ENCODE measurements around the gene UGT1A8.

The UGT1A8 gene

DNA sequence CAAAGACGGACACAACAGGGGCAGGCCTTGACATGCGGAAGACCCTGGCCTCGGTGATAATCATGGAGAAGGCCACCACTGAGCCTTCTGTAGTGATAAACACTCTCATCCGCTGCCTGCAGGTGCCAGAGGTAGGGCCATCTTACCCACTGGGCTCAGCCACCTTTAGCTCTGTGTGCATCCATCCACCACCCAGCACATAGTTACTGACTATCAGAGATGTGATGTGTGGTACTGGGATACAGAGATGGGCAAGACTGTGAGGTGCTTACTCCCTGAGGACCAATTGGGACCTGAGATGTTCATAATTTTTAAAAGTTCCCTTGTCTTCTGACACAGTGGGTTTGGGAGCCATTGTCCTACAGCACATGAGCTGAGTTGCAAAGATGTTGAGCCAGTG is 162.3 kb downstream of the UGT1A8 start:
- Histone ChIP-seq H3K4me3 (ENCODE audit: low read depth, low read length) (no peak overlapping the region), H2AFZ (ENCODE audit: low read length, unreplicated experiment) (no peak overlapping the region), H3K4me1 (ENCODE audit: control insufficient read depth, insufficient read depth, low read length, unreplicated experiment) (no peaks in the 10 kb centered on the region), H3K79me2 (ENCODE audit: control insufficient read depth, insufficient read depth, low read length, unreplicated experiment) (no peaks in the 10 kb centered on the region), H3K36me3 (ENCODE audit: insufficient read depth, low read length) (no peaks in the 10 kb centered on the region), H3K27me3 (ENCODE audit: insufficient read depth, low read length) (peaks cover 21% of the 10 kb centered on the region; the same call in 1 of the 2 replicates), H3K27ac (ENCODE audit: low read depth, low read length) (no peak overlapping the region)

DNA sequence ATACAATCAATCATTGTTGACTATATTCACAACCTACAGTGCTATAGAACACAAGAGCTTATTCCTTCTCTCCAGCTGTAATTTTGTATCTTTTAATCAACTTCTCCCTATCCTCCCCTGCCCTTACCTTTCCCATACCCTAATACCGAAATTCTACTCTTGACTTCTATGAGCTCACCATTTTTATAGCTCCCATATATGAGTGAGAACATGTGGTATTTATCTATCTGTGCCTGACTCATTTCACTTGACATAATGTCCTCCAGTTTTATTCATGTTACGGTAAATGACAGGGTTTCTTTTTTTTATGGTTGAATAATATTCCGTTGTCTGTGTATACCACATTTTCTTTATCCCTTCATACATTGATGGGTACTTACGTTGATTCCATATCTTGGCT is 163.3 kb downstream of the UGT1A8 start:
- H3K79me2 ChIP-seq (ENCODE audit: control insufficient read depth, insufficient read depth, low read length, unreplicated experiment) = no peaks in the 10 kb centered on the region
- H2AFZ ChIP-seq (ENCODE audit: low read length, unreplicated experiment) = no peak overlapping the region
- H3K27me3 ChIP-seq (ENCODE audit: insufficient read depth, low read length) = peaks cover 21% of the 10 kb centered on the region; the same call in 1 of the 2 replicates
- no peaks in the 10 kb centered on the region for H3K36me3 ChIP-seq (ENCODE audit: insufficient read depth, low read length)
- no peak overlapping the region for H3K27ac ChIP-seq (ENCODE audit: low read depth, low read length)
- no peaks in the 10 kb centered on the region for H3K4me1 ChIP-seq (ENCODE audit: control insufficient read depth, insufficient read depth, low read length, unreplicated experiment)
- no peak overlapping the region for H3K4me3 ChIP-seq (ENCODE audit: low read depth, low read length)

DNA sequence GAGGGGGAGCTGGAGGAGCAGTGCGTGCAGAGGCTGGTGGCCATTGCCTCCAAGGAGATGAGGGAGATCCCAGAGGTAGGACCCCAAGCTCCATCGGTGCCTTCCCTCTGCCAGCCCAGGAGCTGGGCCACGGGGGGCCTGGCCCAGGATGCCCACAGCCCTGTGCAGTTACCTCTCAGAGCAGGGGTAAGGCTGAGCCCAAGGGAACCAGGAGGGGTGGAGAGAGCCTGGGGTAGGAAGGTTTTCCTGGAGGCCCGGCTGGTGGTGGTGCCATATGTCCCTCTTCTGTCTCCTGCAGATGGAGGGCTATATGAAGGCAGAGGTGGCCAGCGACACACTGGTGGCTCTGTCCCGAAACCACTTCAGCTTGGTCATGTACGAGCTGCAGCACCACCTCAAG is 172.1 kb downstream of the UGT1A8 start:
- H3K27ac ChIP-seq (ENCODE audit: low read depth, low read length) = no peak overlapping the region
- no peak overlapping the region for H3K4me3 ChIP-seq (ENCODE audit: low read depth, low read length)
- H2AFZ ChIP-seq (ENCODE audit: low read length, unreplicated experiment) = no peak overlapping the region
- H3K27me3 ChIP-seq (ENCODE audit: insufficient read depth, low read length) = peaks cover 11% of the 10 kb centered on the region; the same call in 1 of the 2 replicates
- H3K36me3 ChIP-seq (ENCODE audit: insufficient read depth, low read length) = no peaks in the 10 kb centered on the region
- H3K79me2 ChIP-seq (ENCODE audit: control insufficient read depth, insufficient read depth, low read length, unreplicated experiment) = no peaks in the 10 kb centered on the region
- no peaks in the 10 kb centered on the region for H3K4me1 ChIP-seq (ENCODE audit: control insufficient read depth, insufficient read depth, low read length, unreplicated experiment)

DNA sequence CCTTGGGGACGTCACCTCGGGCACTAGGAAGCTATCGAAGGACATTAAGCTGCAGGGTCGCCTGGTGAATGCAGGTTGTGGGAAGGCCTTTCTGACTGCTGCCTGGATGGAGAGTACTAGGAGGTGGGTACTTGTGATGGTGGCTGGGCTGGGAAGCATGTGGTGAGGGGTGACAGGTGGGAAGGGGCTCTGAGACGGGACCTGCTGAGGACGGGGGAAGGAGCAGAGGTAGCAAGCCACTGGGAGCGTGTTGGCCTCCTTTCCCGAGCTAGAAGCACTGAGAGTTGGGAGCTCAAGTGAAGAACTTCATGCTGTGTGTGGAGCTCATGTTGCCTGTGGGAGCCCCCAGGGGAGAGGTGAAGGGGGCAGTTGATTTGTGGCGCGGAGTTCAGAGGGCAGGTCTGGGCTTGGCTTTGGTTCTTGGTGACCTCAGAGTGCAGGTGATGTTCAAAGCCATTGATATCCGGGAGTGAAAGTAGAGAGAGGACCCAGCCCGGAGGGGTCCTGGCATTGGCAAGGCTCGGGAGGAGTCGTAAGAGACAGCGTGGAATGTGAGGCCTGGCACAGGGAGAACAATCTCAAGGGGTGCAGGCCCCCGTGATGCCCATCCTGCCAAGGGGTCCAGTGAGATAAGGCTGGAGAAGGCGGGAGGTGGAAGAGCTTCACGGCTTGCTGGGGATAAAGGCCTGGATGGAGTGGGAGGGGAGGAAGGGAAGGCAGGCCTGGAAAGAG is 173.9 kb downstream of the UGT1A8 start:
- H3K36me3 ChIP-seq (ENCODE audit: insufficient read depth, low read length) = no peaks in the 10 kb centered on the region
- H3K79me2 ChIP-seq (ENCODE audit: control insufficient read depth, insufficient read depth, low read length, unreplicated experiment) = no peaks in the 10 kb centered on the region
- no peaks in the 10 kb centered on the region for H3K4me1 ChIP-seq (ENCODE audit: control insufficient read depth, insufficient read depth, low read length, unreplicated experiment)
- no peak overlapping the region for H2AFZ ChIP-seq (ENCODE audit: low read length, unreplicated experiment)
- peaks cover 8% of the 10 kb centered on the region; the same call in 1 of the 2 replicates for H3K27me3 ChIP-seq (ENCODE audit: insufficient read depth, low read length)
- no peak overlapping the region for H3K4me3 ChIP-seq (ENCODE audit: low read depth, low read length)
- H3K27ac ChIP-seq (ENCODE audit: low read depth, low read length) = no peak overlapping the region

DNA sequence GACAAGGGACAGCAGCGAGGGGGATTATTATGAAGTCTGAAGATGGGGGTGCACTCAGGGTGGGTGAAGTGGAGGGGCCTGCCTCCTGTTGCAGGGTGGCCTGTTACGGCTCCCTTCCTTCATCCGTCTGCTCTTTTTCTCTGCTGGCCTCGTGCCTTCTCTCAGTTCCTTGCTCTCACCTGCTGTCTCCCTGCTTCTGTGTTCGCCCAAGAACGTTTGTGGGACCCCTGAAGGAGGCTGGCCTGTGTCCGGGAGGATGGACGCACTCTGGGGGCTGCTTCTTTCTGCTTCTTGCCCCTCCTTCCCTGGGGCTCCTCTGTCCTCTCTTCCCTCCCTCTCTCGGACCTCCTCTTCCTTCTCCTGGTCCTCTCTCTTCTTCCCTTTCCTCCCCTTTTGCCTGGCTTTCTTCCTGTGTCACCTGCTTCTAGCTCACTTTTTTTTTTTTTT is 174.5 kb downstream of the UGT1A8 start:
- no peaks in the 10 kb centered on the region for H3K4me1 ChIP-seq (ENCODE audit: control insufficient read depth, insufficient read depth, low read length, unreplicated experiment)
- H3K36me3 ChIP-seq (ENCODE audit: insufficient read depth, low read length) = no peaks in the 10 kb centered on the region
- no peak overlapping the region for H2AFZ ChIP-seq (ENCODE audit: low read length, unreplicated experiment)
- H3K27ac ChIP-seq (ENCODE audit: low read depth, low read length) = no peak overlapping the region
- no peak overlapping the region for H3K4me3 ChIP-seq (ENCODE audit: low read depth, low read length)
- 0 out of 2 replicates have a peak, but pooled peaks cover 8% of the 10 kb centered on the region for H3K27me3 ChIP-seq (ENCODE audit: insufficient read depth, low read length)
- no peaks in the 10 kb centered on the region for H3K79me2 ChIP-seq (ENCODE audit: control insufficient read depth, insufficient read depth, low read length, unreplicated experiment)

DNA sequence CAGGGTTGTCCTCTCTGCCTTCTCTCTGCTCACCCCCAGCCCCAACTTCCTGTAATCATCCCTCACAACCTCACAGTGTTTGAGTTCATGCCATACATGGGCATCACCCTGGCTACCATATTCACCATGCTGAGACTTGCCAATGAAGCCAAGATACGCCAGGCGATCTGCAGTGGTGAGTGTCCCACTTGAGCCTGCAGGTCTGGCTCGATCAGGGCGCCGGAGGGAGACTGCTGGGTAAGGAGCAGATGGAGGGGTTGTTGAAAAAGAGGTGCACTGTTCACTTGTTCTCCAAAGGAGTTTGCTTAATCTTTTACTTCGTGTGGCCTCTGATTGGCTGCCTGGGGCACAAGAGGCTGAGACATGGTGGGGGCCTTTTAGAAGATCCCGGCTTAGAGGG is 175.3 kb downstream of the UGT1A8 start:
- H3K79me2 ChIP-seq (ENCODE audit: control insufficient read depth, insufficient read depth, low read length, unreplicated experiment) = no peaks in the 10 kb centered on the region
- H3K4me3 ChIP-seq (ENCODE audit: low read depth, low read length) = no peak overlapping the region
- H3K4me1 ChIP-seq (ENCODE audit: control insufficient read depth, insufficient read depth, low read length, unreplicated experiment) = no peaks in the 10 kb centered on the region
- H3K27ac ChIP-seq (ENCODE audit: low read depth, low read length) = no peak overlapping the region
- H3K36me3 ChIP-seq (ENCODE audit: insufficient read depth, low read length) = no peaks in the 10 kb centered on the region
- H3K27me3 ChIP-seq (ENCODE audit: insufficient read depth, low read length) = 0 out of 2 replicates have a peak, but pooled peaks cover 13% of the 10 kb centered on the region
- H2AFZ ChIP-seq (ENCODE audit: low read length, unreplicated experiment) = no peak overlapping the region

DNA sequence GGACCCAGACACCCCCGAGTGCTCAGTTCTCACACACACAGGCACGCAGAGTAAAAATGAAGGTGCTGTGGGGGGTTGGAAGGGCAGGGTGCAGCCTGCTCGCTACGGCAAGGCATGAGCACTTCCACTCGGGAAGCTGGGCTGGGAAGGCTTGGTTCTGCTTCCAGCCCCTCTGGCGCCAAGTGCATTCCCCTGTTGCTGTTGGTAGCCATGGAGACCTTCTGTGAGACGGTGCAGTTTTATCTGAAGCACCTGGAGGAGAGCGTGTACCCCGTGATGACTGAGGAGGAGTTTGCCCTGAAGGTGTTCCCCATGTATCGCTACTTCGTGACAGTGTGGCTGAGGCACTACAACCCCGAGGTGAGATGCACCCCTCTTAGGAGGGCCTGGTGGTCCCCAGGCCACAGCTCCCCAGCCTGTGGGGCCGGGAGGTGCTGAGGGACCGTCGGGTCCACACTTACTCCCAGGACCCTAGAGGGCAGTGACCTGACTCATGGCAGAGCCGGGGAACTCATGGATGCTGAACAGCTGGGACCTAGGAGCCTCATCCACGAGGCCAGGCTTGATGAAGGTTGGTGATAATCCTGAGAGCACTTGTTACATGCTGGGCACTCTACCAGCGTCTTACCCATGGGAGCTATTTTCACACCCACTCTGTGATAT is 176.2 kb downstream of the UGT1A8 start:
- H3K79me2 ChIP-seq (ENCODE audit: control insufficient read depth, insufficient read depth, low read length, unreplicated experiment) = no peaks in the 10 kb centered on the region
- no peak overlapping the region for H3K27ac ChIP-seq (ENCODE audit: low read depth, low read length)
- H2AFZ ChIP-seq (ENCODE audit: low read length, unreplicated experiment) = no peak overlapping the region
- H3K4me3 ChIP-seq (ENCODE audit: low read depth, low read length) = no peak overlapping the region
- H3K36me3 ChIP-seq (ENCODE audit: insufficient read depth, low read length) = no peaks in the 10 kb centered on the region
- peaks cover 13% of the 10 kb centered on the region; the same call in 1 of the 2 replicates for H3K27me3 ChIP-seq (ENCODE audit: insufficient read depth, low read length)
- no peaks in the 10 kb centered on the region for H3K4me1 ChIP-seq (ENCODE audit: control insufficient read depth, insufficient read depth, low read length, unreplicated experiment)

DNA sequence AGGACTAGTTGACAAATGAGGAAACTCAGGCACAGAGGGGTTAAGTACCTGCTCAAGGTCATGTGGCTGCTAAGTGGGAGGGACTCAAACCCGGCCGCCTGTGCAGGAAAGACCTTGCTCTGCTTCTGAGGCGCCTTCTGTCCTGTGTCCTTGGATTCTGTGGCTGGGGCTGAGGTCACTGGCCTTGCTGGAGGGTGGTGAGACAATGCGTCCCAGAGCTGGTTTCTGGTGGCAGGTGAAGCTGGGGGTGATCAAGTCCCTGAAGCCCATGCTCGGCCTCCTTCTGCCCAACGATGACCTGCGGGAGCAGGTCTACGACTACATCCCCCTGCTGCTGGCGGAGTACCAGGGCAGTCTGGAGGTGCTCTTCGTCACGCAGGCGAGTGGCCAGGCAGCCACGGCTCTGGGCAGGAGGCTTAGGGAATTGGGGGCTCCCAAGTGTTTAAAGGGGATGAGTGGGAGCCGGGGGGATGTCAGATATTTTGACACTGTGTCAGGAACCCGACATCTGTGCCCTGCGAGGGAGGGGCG is 176.8 kb downstream of the UGT1A8 start:
- H3K4me1 ChIP-seq (ENCODE audit: control insufficient read depth, insufficient read depth, low read length, unreplicated experiment) = no peaks in the 10 kb centered on the region
- peaks cover 13% of the 10 kb centered on the region; the same call in 1 of the 2 replicates for H3K27me3 ChIP-seq (ENCODE audit: insufficient read depth, low read length)
- no peaks in the 10 kb centered on the region for H3K36me3 ChIP-seq (ENCODE audit: insufficient read depth, low read length)
- H2AFZ ChIP-seq (ENCODE audit: low read length, unreplicated experiment) = no peak overlapping the region
- H3K27ac ChIP-seq (ENCODE audit: low read depth, low read length) = no peak overlapping the region
- H3K4me3 ChIP-seq (ENCODE audit: low read depth, low read length) = no peak overlapping the region
- H3K79me2 ChIP-seq (ENCODE audit: control insufficient read depth, insufficient read depth, low read length, unreplicated experiment) = no peaks in the 10 kb centered on the region

DNA sequence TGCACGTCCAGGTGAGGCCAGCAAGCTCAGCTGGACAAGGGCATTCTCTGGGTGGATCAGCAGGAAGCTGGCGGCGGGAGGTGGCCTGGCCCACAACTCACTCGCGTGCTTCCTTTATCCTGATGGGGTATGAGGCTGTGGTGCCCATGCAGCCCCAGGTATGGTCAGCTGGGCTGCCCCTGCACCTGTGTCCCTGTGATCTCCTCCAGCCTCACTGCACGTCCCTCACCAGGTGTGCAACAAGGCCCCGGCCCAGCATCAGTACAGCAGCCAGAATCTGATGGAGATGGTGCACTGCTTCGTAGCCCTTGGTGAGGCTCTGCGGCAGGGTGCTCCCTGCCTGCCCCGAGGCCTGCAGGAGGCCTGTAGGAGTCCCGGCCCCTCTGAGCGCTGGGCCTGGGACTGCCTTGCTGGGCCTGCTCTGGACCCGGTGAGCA is 178.3 kb downstream of the UGT1A8 start:
- H3K4me1 ChIP-seq (ENCODE audit: control insufficient read depth, insufficient read depth, low read length, unreplicated experiment) = no peaks in the 10 kb centered on the region
- H2AFZ ChIP-seq (ENCODE audit: low read length, unreplicated experiment) = no peak overlapping the region
- H3K27ac ChIP-seq (ENCODE audit: low read depth, low read length) = no peak overlapping the region
- H3K4me3 ChIP-seq (ENCODE audit: low read depth, low read length) = no peak overlapping the region
- peaks cover 19% of the 10 kb centered on the region; the same call in 1 of the 2 replicates for H3K27me3 ChIP-seq (ENCODE audit: insufficient read depth, low read length)
- H3K79me2 ChIP-seq (ENCODE audit: control insufficient read depth, insufficient read depth, low read length, unreplicated experiment) = no peaks in the 10 kb centered on the region
- H3K36me3 ChIP-seq (ENCODE audit: insufficient read depth, low read length) = no peaks in the 10 kb centered on the region

DNA sequence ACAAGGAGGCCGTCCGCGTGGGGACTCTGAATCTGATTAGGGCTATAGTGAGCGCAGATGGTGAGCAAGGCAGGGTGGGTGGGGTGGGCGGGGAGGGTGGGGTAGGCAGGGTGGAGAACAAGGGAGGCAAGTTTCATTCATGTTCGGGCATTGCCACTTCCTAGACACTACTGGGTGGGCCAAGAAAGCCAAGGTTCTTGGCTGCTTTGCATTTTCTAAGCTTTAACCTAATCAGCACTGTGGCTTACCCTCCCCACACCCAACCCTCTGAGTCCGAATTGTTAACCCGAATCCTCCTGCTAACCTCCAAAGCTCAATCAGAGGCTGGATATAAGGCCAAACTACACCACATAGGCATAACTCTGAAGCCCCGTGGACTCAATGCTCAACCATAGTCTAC is 178.8 kb downstream of the UGT1A8 start:
- H2AFZ ChIP-seq (ENCODE audit: low read length, unreplicated experiment) = no peak overlapping the region
- H3K36me3 ChIP-seq (ENCODE audit: insufficient read depth, low read length) = no peaks in the 10 kb centered on the region
- no peaks in the 10 kb centered on the region for H3K79me2 ChIP-seq (ENCODE audit: control insufficient read depth, insufficient read depth, low read length, unreplicated experiment)
- H3K4me3 ChIP-seq (ENCODE audit: low read depth, low read length) = no peak overlapping the region
- H3K27ac ChIP-seq (ENCODE audit: low read depth, low read length) = no peak overlapping the region
- H3K4me1 ChIP-seq (ENCODE audit: control insufficient read depth, insufficient read depth, low read length, unreplicated experiment) = no peaks in the 10 kb centered on the region
- peaks cover 16% of the 10 kb centered on the region; the same call in 1 of the 2 replicates for H3K27me3 ChIP-seq (ENCODE audit: insufficient read depth, low read length)

Measured in ACC112 (cell line).